Measurements from ENCODE around the gene GUCY1A2. TPM values are rescaled to one million over a fixed set of nuclear protein-coding genes. Genes with fewer than 3 reads are reported as not detected.

GUCY1A2 gene
- total RNA-seq (0.02 and 0.12 TPM in 2 replicates), polyA plus RNA-seq (0.02 and 0.03 TPM in 2 replicates), polyA minus RNA-seq (0.21 and 0.85 TPM in 2 replicates), Bru-seq, nascent RNA (percentile 12 among the genes with signal in this experiment), BruChase-seq, experiment 1, labeled RNA remaining after a 6-hour chase (percentile 16 among the genes with signal in this experiment), BruChase-seq, experiment 2, labeled RNA remaining after a 2-hour chase (percentile 12 among the genes with signal in this experiment)
- 0.04 and 0.06 TPM in 2 replicates for polyA plus RNA-seq (2011; cell fraction: cytosol; rRNA removed)
- polyA plus RNA-seq (2011; cell fraction: nucleus; rRNA removed), result 0.07 and 0.11 TPM in 2 replicates
- polyA plus RNA-seq (2012), result 0.37 and 0.70 TPM in 2 replicates
- not detected for polyA minus RNA-seq (2011; cell fraction: cytosol; rRNA and poly(A)+ RNA removed)
- polyA minus RNA-seq (2011; cell fraction: nucleus; rRNA and poly(A)+ RNA removed), result 0.77 and 1.2 TPM in 2 replicates
- long read RNA-seq, result 0 reads

- no peak for DNase-seq (ENCODE audit: low read depth, low spot score)
- peak within 1 kb of the TSS; percentile 66 for H3K4me2 ChIP-seq (ENCODE audit: insufficient read depth, low read length)
- H3K27ac ChIP-seq (ENCODE audit: insufficient read depth, low read depth, low read length), result no peak within 1 kb of the TSS
- no TSS peak for BruUV-seq (replicated peaks)
- peak within 1 kb of the TSS; percentile 20 to 45 (median 23) for H3K4me3 ChIP-seq (replicated peaks in 1 of 3; ENCODE audit: insufficient read depth in 1 of 3, low read depth in 1 of 3, low read length in 3 of 3)
- H3K9me1 ChIP-seq (replicated peaks; ENCODE audit: control insufficient read depth, extremely low read depth, insufficient read depth, low read length), result no peaks in the 10 kb centered on the region
- no peaks in the 10 kb centered on the region for H4K20me1 ChIP-seq (replicated peaks; ENCODE audit: control insufficient read depth, extremely low read depth, insufficient read depth, low read length)
- ChIA-PET CTCF (interaction anchor here (0.7 to 0.9 kb wide), 2 partner anchors 862 to 931 kb away, joined by 4 read pairs; no protein-coding TSS in a partner anchor), POLR2A (no interaction called here)
- no peak within 1 kb of the TSS for H3K9ac ChIP-seq (replicated peaks; ENCODE audit: extremely low read depth, insufficient read depth, low read length)
- TF ChIP-seq EZH2 (IDR thresholded peaks at IDR 0.05; ENCODE audit: borderline replicate concordance, low read depth, low read length, severe bottlenecking), result peak; percentile 37
- no peak for TF ChIP-seq MYC (IDR thresholded peaks at IDR 0.05; ENCODE audit: low read depth, low read length)
- TF ChIP-seq FOS (IDR thresholded peaks at IDR 0.05; ENCODE audit: borderline replicate concordance, insufficient read depth, low read length), result no peak
- TF ChIP-seq CTCF (IDR thresholded peaks at IDR 0.05; ENCODE audit: extremely low read depth in 1 of 2, insufficient read depth in 1 of 2, low read depth in 1 of 2, low read length in 2 of 2), result no peak
- TF ChIP-seq JUN (IDR thresholded peaks at IDR 0.05; ENCODE audit: borderline replicate concordance, insufficient read depth, insufficient read length, low read depth), result no peak
- no peak for TF ChIP-seq GATA2 (IDR thresholded peaks at IDR 0.05; ENCODE audit: insufficient read depth, insufficient read length, low read depth, low read length)
- TF ChIP-seq POLR2AphosphoS5 (IDR thresholded peaks at IDR 0.05; ENCODE audit: insufficient read depth, low read depth, low read length), result no peak
- no peak for TF ChIP-seq POLR2A (IDR thresholded peaks at IDR 0.05; ENCODE audit: low read depth, low read length)
- peaks cover 4% of the 10 kb centered on the region for H3K4me1 ChIP-seq (ENCODE audit: control insufficient read depth, extremely low read depth, insufficient read depth, low read length)
- peaks cover 14 to 23% of the 10 kb centered on the region in 2 experiments for H3K27me3 ChIP-seq (ENCODE audit: control insufficient read depth in 2 of 2, insufficient read depth in 2 of 2, low read length in 2 of 2)
- H2AFZ ChIP-seq (ENCODE audit: low read depth, low read length), result peak within 1 kb of the TSS; percentile 78
- FAIRE-seq, result no peak
- H3K36me3 ChIP-seq (ENCODE audit: control insufficient read depth in 2 of 2, extremely low read depth in 1 of 2, insufficient read depth in 2 of 2, low read length in 2 of 2), result no peaks in the 10 kb centered on the region
- no peaks in the 10 kb centered on the region for H3K79me2 ChIP-seq (ENCODE audit: control insufficient read depth, insufficient read depth, low read length)
- intact Hi-C loops (cut with micrococcal nuclease), result loop anchor here (5.0 to 10.0 kb wide), 2 partner anchors 304 to 931 kb away; no protein-coding TSS in a partner anchor
- dilution Hi-C loops (cut with MboI; ENCODE audit: extremely low pct_ligation_motif_present, low sequenced_read_pairs), result no loop called here
- H3K9me3 ChIP-seq (replicated peaks; ENCODE audit: control insufficient read depth, insufficient read depth, low read length), result no peaks in the 10 kb centered on the region
These were observed at the start of gene GUCY1A2 for GRCh38 chr11:107018219-107018901. GUCY1A2 (minus strand) TSS chr11:107018476; CDS start chr11:107018055, 421 bp downstream.
